GM12864 (cell line): ENCODE data around the gene LOXL1.

Source experiments
- DNase-seq: peaks from one replicate; pipeline ENCODE4 v3.0.0-alpha.2; 2011; ENCODE audit warnings: low read depth
- H3K4me3 ChIP-seq: 2 replicates; pipeline ENCODE4 v1.5.1; 2011; ENCODE audit warnings: mild to moderate bottlenecking, low read depth, low read length, control low read depth
- CTCF ChIP-seq: IDR thresholded peaks from 2 replicates; pipeline ENCODE4 v1.5.1; 2011; ENCODE audit warnings: low read depth, mild to moderate bottlenecking, moderate library complexity, low read length, control low read depth, inconsistent platforms; ENCODE audit errors: missing control alignments

The LOXL1 gene

GRCh38 chr15:73991260-73991659, 65.0 kb downstream of the LOXL1 start:
- TF ChIP-seq CTCF = no peak
- peak overlapping the region; percentile 65 for H3K4me3 ChIP-seq
- no peak for DNase-seq

- DNase-seq = peak; percentile 82
- H3K4me3 ChIP-seq = peak within 1 kb of the TSS; percentile 65
- peak; percentile 87 for TF ChIP-seq CTCF
These were observed 65.7 kb downstream of the LOXL1 start, which contains the start of gene STOML1 for GRCh38 chr15:73991726-73992593. STOML1 (minus strand) TSS chr15:73992295; CDS start chr15:73992223, 72 bp downstream.

GRCh38 chr15:73992594-73992898, 66.3 kb downstream of the LOXL1 start:
- TF ChIP-seq CTCF = no peak
- H3K4me3 ChIP-seq = peak overlapping the region; percentile 17; the same call in 1 of the 2 replicates
- no peak for DNase-seq

GRCh38 chr15:73993211-73993994, 67.1 kb downstream of the LOXL1 start:
- TF ChIP-seq CTCF = no peak
- no peak overlapping the region for H3K4me3 ChIP-seq
- no peak for DNase-seq

GRCh38 chr15:73994413-73994883, 68.2 kb downstream of the LOXL1 start, which contains the start of gene PML:
PML (plus strand) TSS chr15:73994716; CDS start chr15:73994813, 97 bp downstream.
- peak within 1 kb of the TSS; percentile 73 for H3K4me3 ChIP-seq
- peak; percentile 85 for DNase-seq
- no peak for TF ChIP-seq CTCF

- no peak for TF ChIP-seq CTCF
- peak overlapping the region; percentile 73 for H3K4me3 ChIP-seq
- no peak for DNase-seq
These were observed 68.8 kb downstream of the LOXL1 start for GRCh38 chr15:73994912-73995622.
